ENCODE results near the gene PADI3. TPM values are rescaled to one million over a fixed set of nuclear protein-coding genes. Genes with fewer than 3 reads are reported as not detected.

PADI3 gene
- total and polyA plus RNA-seq, 2 of the 8 experiments (the other 6 are each of a cell fraction or from before 2014, with no cell fraction given) = 0.37 to 0.94 TPM

DNA sequence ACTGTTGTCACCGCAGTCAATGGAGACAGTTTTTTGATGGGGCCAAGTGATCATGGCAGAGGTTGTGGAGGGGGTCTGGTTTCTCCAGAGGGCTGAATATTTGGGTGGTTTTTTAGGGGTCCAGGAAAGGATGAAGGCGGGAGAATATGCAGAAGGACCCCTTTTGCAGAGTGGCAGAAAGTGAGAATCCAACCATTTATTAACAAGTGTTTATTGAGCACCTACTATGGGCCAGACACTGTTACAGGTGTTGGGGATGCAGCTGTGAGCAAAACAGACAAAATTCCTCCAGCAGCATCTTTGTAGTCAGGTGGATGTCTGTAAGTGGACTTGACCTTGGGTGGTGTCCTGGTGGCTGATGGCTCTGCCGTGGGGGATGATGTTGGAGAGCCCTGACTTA, 28.6 kb upstream of the PADI3 start (continued):
- TF ChIP-seq, protein P1, sequence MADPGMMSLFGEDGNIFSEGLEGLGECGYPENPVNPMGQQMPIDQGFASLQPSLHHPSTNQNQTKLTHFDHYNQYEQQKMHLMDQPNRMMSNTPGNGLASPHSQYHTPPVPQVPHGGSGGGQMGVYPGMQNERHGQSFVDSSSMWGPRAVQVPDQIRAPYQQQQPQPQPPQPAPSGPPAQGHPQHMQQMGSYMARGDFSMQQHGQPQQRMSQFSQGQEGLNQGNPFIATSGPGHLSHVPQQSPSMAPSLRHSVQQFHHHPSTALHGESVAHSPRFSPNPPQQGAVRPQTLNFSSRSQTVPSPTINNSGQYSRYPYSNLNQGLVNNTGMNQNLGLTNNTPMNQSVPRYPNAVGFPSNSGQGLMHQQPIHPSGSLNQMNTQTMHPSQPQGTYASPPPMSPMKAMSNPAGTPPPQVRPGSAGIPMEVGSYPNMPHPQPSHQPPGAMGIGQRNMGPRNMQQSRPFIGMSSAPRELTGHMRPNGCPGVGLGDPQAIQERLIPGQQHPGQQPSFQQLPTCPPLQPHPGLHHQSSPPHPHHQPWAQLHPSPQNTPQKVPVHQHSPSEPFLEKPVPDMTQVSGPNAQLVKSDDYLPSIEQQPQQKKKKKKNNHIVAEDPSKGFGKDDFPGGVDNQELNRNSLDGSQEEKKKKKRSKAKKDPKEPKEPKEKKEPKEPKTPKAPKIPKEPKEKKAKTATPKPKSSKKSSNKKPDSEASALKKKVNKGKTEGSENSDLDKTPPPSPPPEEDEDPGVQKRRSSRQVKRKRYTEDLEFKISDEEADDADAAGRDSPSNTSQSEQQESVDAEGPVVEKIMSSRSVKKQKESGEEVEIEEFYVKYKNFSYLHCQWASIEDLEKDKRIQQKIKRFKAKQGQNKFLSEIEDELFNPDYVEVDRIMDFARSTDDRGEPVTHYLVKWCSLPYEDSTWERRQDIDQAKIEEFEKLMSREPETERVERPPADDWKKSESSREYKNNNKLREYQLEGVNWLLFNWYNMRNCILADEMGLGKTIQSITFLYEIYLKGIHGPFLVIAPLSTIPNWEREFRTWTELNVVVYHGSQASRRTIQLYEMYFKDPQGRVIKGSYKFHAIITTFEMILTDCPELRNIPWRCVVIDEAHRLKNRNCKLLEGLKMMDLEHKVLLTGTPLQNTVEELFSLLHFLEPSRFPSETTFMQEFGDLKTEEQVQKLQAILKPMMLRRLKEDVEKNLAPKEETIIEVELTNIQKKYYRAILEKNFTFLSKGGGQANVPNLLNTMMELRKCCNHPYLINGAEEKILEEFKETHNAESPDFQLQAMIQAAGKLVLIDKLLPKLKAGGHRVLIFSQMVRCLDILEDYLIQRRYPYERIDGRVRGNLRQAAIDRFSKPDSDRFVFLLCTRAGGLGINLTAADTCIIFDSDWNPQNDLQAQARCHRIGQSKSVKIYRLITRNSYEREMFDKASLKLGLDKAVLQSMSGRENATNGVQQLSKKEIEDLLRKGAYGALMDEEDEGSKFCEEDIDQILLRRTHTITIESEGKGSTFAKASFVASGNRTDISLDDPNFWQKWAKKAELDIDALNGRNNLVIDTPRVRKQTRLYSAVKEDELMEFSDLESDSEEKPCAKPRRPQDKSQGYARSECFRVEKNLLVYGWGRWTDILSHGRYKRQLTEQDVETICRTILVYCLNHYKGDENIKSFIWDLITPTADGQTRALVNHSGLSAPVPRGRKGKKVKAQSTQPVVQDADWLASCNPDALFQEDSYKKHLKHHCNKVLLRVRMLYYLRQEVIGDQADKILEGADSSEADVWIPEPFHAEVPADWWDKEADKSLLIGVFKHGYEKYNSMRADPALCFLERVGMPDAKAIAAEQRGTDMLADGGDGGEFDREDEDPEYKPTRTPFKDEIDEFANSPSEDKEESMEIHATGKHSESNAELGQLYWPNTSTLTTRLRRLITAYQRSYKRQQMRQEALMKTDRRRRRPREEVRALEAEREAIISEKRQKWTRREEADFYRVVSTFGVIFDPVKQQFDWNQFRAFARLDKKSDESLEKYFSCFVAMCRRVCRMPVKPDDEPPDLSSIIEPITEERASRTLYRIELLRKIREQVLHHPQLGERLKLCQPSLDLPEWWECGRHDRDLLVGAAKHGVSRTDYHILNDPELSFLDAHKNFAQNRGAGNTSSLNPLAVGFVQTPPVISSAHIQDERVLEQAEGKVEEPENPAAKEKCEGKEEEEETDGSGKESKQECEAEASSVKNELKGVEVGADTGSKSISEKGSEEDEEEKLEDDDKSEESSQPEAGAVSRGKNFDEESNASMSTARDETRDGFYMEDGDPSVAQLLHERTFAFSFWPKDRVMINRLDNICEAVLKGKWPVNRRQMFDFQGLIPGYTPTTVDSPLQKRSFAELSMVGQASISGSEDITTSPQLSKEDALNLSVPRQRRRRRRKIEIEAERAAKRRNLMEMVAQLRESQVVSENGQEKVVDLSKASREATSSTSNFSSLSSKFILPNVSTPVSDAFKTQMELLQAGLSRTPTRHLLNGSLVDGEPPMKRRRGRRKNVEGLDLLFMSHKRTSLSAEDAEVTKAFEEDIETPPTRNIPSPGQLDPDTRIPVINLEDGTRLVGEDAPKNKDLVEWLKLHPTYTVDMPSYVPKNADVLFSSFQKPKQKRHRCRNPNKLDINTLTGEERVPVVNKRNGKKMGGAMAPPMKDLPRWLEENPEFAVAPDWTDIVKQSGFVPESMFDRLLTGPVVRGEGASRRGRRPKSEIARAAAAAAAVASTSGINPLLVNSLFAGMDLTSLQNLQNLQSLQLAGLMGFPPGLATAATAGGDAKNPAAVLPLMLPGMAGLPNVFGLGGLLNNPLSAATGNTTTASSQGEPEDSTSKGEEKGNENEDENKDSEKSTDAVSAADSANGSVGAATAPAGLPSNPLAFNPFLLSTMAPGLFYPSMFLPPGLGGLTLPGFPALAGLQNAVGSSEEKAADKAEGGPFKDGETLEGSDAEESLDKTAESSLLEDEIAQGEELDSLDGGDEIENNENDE (IDR thresholded peaks at IDR 0.05; ENCODE audit: insufficient replicate concordance, low read length) = no peak
- TF ChIP-seq RNF2 (IDR thresholded peaks at IDR 0.05; ENCODE audit: borderline replicate concordance, low read depth, low read length, missing control alignments, poor library complexity, severe bottlenecking) = no peak
- no peak for TF ChIP-seq YY1 (IDR thresholded peaks at IDR 0.05; ENCODE audit: low read depth, low read length)

Data from H1 (cell line).